SK-MEL-5 (cell line): ENCODE measurements around the gene MMD2. TPM values are rescaled to one million over a fixed set of nuclear protein-coding genes. Genes with fewer than 3 reads are reported as not detected.
"Not testable (repeated sequence)": the region's sequence is repeated elsewhere in the genome, so short reads cannot be mapped to it uniquely, and the experiment has no call there.

Experiments used
- DNase-seq: peaks from one replicate; pipeline ENCODE4 v3.0.0-alpha.2; 2016; ENCODE audit warnings: low read depth, low spot score
- in situ Hi-C: cut with HindIII; loops from 2 replicates; pipeline ENCODE4 v1.10.0; 2016; ENCODE audit warnings: low sequenced_read_pairs, high pct_unique_total_duplicates, low pct_unique_long_range_greater_than_20kb
- total RNA-seq: library from RNA; depleted of rRNA; stranded (reverse); fragments of >200 nt; shearing (Covaris generic); gene quantifications from 2 replicates; pipeline ENCODE4 v1.2.3, GENCODE V29; 2014

Gene MMD2
- total RNA-seq, 1 experiment from 2014 or later, result not detected

DNA sequence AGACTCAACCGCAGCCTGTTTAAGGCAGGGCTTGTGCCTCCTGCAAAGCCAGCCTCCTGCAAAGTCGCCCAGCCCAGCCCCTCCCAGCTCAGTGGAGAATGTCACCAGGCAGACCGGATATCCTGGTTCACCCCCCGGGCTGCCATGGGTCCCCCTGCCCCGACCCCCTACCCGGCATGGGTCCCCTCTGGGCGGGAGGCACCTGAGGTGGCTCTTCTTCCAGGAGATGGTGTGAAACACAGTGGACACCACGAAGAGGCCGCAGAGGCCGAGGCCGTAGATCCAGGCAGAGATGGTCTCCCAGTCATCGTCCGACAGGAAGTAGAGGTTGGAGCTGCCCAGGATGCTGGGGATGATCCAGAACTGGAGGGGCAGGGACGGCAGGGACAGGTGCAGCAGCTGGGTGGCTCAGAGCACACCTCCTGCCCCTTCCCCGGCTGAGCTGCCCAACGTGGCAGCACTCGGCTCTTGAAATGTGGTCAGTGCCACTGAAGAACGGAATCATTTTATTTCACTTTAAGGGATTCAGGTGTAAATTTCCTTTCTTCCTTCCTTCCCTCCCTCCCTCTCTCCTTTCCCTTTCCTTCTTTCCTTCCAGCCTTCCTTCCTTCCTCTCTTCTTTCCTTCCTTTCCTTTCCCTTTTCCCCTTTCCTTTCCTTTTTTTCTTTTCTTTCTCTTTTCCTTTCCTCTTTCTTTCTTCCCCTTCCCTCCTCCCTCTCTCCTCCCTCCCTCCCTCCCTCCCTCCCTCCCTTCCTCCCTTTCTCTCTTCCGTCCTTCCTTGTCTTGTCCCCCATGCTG, 38.8 kb downstream of the MMD2 start:
- no peak for DNase-seq
- in situ Hi-C loops, result no loop called here

DNA sequence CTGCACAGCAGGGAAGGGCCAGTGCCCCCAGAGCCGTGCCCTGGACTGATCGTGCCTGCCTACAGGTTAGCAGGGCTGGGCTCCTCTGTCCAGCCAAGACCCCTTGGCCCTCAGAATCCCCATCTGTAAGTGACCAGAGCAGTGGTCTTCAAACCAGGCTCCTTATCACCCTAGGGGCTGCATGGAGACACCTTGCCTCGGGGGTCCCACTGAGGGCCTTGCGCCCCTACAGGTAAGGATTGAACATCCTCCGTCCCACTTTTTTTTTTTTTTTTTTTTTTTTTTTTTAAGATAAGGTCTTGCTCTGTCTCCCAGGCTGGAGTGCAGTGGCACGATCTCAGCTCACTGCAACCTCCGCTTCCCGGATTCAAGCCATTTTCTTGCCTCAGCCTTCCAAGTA, 42.9 kb downstream of the MMD2 start:
- in situ Hi-C loops, result no loop called here
- no peak for DNase-seq

DNA sequence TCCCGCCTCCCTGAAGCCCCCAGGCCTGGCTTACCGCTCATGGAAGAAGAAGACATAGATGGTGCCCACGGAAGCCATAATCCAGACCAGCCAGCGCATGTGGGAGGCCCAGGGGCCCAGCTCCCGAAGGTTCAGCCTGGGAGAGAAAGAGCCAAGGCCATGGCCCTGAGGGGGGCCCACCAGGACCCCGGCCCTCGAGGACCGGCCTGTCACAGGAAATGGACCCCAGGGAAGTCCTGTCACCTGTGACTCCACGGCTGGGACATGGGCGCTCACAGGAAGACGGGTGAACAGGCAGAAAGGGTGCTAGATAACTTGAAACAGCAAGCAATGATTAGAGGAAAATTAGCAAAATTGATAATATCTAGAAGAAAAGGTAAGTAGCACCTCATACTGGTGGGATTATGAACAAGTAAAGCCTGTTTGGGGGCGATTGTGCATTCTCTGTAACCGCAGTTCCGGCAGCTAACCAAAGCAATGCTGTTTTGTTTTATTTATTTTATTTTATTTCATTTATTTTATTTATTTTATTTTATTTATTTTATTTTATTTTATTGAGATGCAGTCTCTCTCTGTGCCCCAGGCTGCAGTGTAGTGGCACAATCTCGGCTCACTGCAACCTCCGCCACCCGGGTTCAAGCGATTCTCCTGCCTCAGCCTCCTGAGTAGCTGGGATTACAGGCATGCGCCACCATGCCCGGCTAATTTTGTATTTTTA, 47.7 kb downstream of the MMD2 start:
- in situ Hi-C loops, result no loop called here
- no peak for DNase-seq

DNA sequence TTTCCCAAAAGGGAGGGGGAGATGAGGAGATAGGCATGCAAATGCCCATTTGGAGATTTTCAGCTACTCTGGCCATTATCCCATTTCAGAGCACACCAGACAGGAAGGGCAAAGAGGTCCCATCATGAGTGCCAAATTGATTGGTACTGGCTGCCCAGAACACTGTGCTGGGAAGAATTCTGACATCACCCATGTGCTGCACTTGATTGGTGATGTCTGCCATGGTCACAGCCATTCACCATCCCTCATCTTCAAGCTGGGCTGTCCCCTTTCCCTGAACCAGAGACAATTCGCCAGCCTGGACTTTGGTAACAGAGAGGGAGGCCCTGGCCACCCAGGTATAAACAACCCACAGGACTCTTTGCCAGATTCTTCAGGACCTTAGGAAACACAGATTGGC, 52.3 kb downstream of the MMD2 start:
- in situ Hi-C loops, result no loop called here
- DNase-seq, result peak; percentile 40

DNA sequence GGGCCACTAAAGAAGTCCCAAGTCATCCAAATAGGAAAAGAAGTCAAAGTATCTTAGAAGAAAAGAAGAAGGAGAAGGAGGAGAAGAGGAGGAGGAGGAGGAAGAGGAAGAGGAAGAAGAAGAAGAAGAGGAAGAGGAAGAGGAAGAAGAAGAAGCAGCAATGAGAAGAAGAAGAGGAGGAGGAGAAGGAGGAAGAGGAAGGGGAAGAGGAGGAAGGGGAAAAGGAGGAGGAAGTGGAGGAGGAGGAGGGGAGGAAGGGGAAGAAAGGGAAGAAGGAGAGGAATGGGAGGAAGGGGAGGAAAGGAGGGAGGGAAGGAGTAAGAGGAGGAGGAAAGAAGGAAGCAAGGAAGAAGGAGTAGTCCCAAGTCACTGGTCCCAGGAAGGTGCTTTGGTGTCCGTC, 53.8 kb downstream of the MMD2 start:
- in situ Hi-C loops, result no loop called here
- no peak for DNase-seq

DNA sequence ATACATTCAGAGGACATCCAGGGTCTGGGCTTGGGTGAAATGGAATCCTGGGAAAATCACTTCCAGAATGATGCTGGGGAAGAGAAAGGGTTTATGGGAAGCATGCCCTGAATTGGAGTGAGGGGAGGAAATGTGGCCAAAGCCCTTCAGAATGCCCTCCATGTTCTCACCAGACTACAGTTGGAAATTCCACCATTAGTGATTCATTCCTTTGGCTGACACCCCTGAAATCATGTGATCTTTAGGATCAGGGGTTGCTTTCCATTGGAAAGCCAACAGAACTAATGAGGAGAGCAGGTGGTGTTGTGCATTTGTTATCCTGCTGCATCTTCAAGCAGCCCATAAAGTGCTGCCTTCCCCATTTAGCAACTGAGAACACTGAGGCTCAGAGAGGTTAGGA, 54.6 kb downstream of the MMD2 start:
- no peak for DNase-seq
- in situ Hi-C loops, result no loop called here

DNA sequence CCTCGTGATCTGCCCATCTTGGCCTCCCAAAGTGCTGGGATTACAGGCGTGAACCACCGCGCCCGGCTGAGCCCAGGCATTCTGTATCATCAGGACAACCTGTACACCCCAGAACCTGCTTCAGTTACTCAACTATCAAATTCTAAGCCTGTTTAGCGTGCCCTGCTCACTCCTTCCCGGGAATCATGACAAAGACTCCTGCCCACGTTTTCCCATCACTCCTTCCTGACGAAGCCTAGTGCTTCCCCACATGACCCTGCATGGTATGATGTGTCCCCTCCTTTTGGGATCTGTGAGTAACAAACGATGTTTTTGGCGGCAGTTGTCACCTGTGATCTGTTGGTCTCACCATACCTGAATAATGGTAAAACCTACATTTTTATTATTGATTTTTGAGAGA, 63.2 kb downstream of the MMD2 start:
- in situ Hi-C loops, result no loop called here

DNA sequence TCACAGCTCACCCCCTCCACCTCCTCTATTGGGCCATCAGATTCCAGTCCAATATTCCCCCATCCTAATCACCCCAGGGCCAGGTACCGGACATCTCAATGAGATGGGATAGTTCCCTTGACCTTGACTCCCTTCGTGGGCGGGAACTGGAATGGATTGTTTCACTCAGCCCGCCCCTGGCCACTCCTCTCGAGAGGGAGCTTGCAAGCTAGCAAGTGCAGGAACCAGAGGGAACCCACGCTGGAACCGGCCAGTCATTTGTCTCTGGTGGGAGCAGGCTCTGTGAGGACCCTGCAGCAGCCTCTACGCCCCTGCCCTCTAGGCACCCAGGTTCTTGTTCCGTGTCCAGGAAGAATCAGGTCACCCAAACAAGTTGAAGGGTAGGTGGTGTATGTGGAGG, 64.5 kb downstream of the MMD2 start:
- no peak for DNase-seq
- in situ Hi-C loops, result no loop called here

More for the DNA sequence above, 63.2 kb downstream of the MMD2 start:
- no peak for DNase-seq

DNA sequence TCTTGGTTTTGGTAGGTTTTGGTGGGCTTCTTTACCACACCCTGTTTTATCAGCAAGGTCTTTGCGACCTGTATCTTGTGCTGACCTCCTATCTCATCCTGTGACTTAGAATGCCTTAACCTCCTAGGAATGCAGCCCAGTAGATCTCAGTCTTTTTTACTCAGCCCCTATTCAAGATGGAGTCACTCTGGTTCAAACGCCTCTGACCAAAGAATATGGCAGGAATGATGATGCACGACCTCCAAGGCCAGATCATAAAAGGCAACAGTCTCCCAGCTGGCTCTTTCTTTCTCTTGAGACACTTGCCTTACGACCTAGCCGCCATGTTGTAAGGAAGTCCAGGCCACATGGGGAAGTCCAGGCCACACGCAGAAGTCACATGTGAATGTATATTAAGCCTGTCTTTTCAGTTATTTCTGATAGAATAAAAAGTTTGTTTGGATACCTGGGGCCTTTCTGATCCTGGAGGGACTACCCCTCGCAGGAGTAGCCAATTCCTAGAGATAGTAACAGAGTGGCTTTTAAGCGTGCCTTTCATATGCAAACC, 65.0 kb downstream of the MMD2 start:
- DNase-seq, result no peak
- in situ Hi-C loops, result no loop called here

DNA sequence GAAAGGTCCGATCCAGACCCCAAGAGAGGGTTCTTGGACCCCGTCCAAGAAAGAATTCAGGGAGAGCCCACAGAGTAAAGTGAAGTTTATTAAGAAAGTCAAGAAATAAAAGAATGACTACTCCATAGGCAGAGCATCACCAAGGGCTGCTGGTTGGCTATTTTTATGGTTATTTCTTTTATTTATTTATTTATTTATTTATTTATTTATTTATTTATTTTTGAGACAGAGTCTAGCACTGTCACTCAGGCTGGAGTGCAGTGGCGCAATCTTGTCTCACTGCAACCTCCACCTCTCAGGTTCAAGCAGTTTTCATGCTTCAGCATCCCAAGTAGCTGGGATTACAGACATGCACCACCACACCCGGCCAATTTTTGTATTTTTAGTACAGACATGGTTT, 65.8 kb downstream of the MMD2 start:
- in situ Hi-C loops, DNase-seq: not testable (repeated sequence)

DNA sequence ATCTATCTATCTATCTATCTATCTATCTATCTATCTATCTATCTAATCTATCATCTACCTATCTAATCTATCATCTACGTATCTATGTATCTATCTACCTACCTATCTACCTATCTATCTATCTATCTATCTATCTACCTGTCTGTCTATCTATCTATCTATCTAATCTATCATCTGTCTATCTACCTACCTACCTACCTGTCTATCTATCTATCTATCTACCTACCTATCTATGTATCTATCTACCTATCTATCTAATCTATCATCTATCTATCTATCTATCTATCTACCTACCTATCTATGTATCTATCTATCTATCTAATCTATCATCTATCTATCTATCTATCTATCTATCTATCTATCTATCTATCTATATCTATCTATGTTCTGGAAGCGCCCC, 67.5 kb downstream of the MMD2 start:
- in situ Hi-C loops, DNase-seq: not testable (repeated sequence)

DNA sequence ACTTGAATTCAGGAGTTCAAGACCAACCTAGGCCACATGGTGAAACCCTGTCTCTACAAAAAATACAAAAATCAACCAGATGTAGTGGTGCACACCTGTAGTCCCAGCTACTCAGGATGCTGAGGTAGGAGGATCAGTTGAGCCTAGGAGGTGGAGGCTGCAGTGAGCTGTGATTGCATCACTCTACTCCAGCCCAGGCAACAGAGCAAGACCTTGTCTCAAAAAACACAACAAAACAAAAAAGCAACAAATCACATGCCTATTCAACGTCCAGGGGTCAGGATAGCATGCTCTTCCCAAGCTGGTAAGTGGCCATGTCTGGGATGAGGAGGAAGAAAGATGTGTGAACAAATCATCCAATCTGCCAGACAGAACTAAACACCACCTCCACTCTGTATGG, 69.3 kb downstream of the MMD2 start:
- in situ Hi-C loops, result no loop called here
- no peak for DNase-seq

DNA sequence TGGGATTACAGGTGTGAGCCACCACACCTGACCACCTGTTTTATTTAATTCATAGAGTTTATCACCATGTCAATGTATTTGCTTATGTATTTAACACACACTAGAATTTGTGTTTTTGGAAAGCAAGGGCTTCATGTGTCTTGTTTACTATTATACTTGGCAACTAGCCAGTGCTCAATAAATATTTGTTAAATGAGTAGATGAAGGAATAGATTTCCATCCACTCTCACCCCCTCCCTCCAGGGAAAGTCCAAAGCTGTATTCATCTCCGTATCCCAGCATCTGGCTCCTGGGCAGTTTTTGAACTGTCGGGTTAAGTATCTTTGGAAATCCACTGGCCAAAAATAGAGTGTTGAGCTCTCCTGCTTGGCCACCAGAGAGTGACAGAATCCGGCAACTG, 70.8 kb downstream of the MMD2 start:
- DNase-seq, result peak; percentile 22
- in situ Hi-C loops, result no loop called here

DNA sequence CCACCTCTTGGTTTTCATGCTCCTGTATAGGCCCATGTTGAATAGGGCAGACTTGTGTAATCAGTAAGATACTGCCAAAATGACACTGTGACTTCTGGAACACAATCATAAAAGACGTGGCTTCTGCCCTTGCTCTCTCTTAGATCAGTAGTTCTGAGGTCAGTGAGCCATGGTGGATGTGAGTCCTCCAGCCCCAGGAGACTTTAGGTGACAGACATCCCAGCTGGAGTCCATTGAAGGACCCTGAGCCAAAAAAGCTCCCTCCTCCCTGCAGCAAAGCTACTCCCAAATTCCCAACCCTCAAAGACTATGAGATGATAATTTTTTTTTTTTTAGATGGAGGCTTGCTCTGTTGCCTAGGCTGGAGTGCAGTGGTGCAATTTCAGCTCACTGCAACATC, 72.3 kb downstream of the MMD2 start:
- in situ Hi-C loops, result no loop called here
- DNase-seq, result no peak

DNA sequence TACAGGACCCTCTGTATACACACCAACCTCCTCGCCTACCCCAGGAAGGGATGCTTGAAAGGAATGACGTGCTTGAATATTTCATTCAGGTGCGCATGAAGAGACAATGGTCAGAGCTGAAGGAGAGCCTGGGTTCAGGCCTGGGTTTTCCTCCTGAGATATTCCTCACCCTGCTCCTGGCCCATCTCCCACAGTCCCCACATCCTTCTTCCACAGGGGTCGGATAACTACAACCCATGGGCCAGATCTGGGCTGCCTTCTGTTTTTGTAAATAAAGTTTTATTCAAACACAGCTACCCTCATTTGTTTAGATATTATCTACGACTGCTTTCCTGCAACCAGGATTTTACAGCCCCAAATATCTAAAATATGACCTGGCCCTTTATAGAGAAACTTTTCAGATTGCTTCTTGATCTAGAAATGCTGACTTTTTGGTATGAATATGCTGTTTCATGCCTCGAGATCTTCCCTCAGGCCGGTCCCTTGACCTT, 73.6 kb downstream of the MMD2 start:
- in situ Hi-C loops, result no loop called here
- DNase-seq, result no peak

DNA sequence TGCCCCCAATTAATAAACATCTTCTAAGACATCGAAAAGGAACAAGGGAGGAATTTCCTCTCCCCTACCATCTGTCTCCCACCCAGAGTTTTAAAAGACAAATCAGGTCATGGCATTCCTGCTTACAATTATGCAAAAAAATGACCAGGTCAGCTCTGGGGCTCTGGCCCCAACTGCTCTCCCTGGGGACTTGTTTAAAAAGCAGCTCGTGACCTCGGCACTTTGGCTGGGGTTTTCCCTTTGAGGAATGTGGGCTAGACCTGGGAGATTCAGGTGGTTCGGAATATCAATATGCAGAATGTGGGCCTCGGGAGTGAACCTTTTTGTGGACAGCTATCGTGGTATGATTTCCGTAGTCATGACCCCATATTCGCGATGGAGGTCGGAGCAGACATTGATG, 74.8 kb downstream of the MMD2 start:
- in situ Hi-C loops, result no loop called here
- no peak for DNase-seq

DNA sequence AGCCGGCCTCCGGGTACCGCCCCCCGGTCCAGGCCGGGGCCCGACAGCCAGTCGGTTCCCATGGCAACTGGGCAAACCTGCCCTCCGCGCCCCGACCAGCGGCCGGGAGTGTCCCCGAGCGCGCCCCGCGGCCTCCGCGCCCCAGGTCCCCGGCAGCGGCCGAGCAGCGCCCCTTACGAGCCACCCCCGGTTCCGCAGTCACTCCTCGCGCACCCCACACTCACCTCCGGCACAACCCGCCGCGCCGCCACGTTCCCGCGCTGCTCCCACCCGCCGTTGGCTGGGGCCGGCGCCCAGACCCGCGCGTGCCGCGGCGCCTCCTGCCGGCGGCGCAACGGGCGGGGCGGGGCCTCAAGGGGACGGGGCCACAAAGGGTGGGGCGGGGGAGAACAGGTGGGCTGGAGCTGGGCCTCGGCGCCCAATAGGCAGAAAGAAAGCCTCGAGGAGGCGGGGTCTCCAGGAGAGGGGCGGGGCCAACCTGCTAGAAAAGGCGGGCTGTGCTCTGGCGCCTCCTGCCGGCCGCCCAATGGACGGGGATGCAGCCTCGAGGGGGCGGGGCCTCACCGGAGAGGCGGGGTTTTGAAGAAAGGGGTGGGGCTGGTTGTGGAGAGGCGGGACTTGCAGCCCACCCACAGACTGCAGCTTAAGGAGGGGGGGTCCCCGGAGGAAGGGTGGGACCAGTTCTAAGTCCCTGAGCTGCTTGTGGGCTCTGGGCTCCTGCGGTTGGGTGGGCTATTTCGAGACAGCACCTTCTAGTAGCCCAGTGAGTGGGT, 75.4 kb downstream of the MMD2 start, which contains the start of gene RADIL:
Gene RADIL (minus strand): TSS at position 345 of the 773 bp plus-strand sequence. CDS start 5,577 bp downstream, outside the sequence.
- peak; percentile 95 for DNase-seq
- in situ Hi-C loops, result no loop called here

DNA sequence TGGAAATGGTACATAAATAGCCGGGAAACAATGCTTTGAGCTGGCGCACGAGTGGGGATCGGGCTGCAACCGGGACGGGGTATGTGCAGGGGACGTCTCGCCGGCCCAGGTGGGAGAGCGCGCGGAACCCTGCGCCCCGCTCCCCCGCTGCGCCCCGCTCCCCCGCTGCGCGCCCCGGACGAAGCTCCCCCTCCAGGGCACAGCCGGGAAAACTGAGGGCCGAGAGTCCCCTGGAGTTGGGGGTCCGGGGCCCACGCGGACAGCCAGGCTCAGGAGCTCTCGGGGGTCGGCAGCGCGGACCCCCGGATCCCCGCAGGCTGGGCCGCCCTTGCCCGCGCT, 76.0 kb downstream of the MMD2 start:
- no peak for DNase-seq

More for the DNA sequence above, 76.0 kb downstream of the MMD2 start:
- in situ Hi-C loops, result no loop called here
